HEK293T (cell line): ENCODE measurements around the gene ECSCR.

Source experiments
- CTCF ChIA-PET: fragments of 350-600 bp; formaldehyde crosslinking; extraction: SDS; loops from one replicate; lab custom pipeline; 2021; ENCODE audit warnings: antibody characterized with exemption, inconsistent platforms; lab: Yijun Ruan, JAX
- POLR2A ChIA-PET: fragments of 350-600 bp; formaldehyde crosslinking; extraction: SDS; loops from one replicate; lab custom pipeline; 2020; ENCODE audit warnings: antibody characterized with exemption, inconsistent platforms; lab: Yijun Ruan, JAX
- DNase-seq: peaks from one replicate; pipeline ENCODE4 v3.0.0; 2012; ENCODE audit warnings: mixed read lengths; ENCODE audit errors: extremely low spot score
- ARNT ChIP-seq: fragments of 450-650 bp; IDR thresholded peaks from 2 replicates; pipeline ENCODE4 v1.6.1; 2017; ENCODE audit warnings: mild to moderate bottlenecking
- BHLHE40 ChIP-seq: fragments of 450-650 bp; IDR thresholded peaks from 2 replicates; pipeline ENCODE4 v1.6.1; 2016; ENCODE audit warnings: mild to moderate bottlenecking, moderate library complexity, borderline replicate concordance
- CTBP1 ChIP-seq: fragments of 450-650 bp; IDR thresholded peaks from 2 replicates; pipeline ENCODE4 v1.6.1; 2016; ENCODE audit warnings: borderline replicate concordance
- ELF4 ChIP-seq: fragments of 450-650 bp; IDR thresholded peaks from 2 replicates; pipeline ENCODE4 v1.6.1; 2017; ENCODE audit warnings: antibody characterized with exemption
- FOXA1 ChIP-seq: fragments of 450-650 bp; IDR thresholded peaks from 2 replicates; pipeline ENCODE4 v1.6.1; 2016; ENCODE audit warnings: mild to moderate bottlenecking
- FOXK2 ChIP-seq: fragments of 450-650 bp; IDR thresholded peaks from 2 replicates; pipeline ENCODE4 v1.6.1; 2016; ENCODE audit warnings: mild to moderate bottlenecking
- FOXM1 ChIP-seq: fragments of 450-650 bp; IDR thresholded peaks from 2 replicates; pipeline ENCODE4 v1.6.1; 2017; ENCODE audit warnings: mild to moderate bottlenecking, borderline replicate concordance
- HDGF ChIP-seq: fragments of 450-650 bp; IDR thresholded peaks from 2 replicates; pipeline ENCODE4 v1.6.1; 2017; ENCODE audit warnings: antibody characterized with exemption, borderline replicate concordance
- L3MBTL2 ChIP-seq: fragments of 450-650 bp; conservative IDR thresholded peaks from 2 replicates; pipeline ENCODE4 v1.6.1; 2016; ENCODE audit warnings: mild to moderate bottlenecking
- LEF1 ChIP-seq: fragments of 450-650 bp; IDR thresholded peaks from 2 replicates; pipeline ENCODE4 v1.6.1; 2017; ENCODE audit warnings: mild to moderate bottlenecking, borderline replicate concordance
- NFRKB ChIP-seq: fragments of 450-650 bp; IDR thresholded peaks from 2 replicates; pipeline ENCODE4 v1.6.1; 2016; ENCODE audit warnings: mild to moderate bottlenecking, moderate library complexity
- PKNOX1 ChIP-seq: fragments of 450-650 bp; IDR thresholded peaks from 2 replicates; pipeline ENCODE4 v1.6.1; 2016
- SP1 ChIP-seq: fragments of 450-650 bp; IDR thresholded peaks from 2 replicates; pipeline ENCODE4 v1.6.1; 2017
- SUZ12 ChIP-seq: fragments of 450-650 bp; IDR thresholded peaks from 2 replicates; pipeline ENCODE4 v1.6.1; 2016; ENCODE audit warnings: mild to moderate bottlenecking
- TARDBP ChIP-seq: fragments of 450-650 bp; IDR thresholded peaks from 2 replicates; pipeline ENCODE4 v1.6.1; 2016
- ZNF384 ChIP-seq: fragments of 450-650 bp; IDR thresholded peaks from 2 replicates; pipeline ENCODE4 v1.6.1; 2016

Gene ECSCR

GRCh38 chr5:139403418-139403786, 59.1 kb downstream of the ECSCR start:
- POLR2A ChIA-PET = interaction anchor here (0.7 to 1.4 kb wide), 3 partner anchors 29 to 109 kb away, joined by 3 to 5 read pairs (median 4); no protein-coding TSS in a partner anchor
- TF ChIP-seq ARNT (no peak), PKNOX1 (no peak), FOXA1 (no peak), BHLHE40 (no peak), FOXK2 (no peak)
- CTCF ChIA-PET = interaction anchor here (0.7 to 1.0 kb wide), 2 partner anchors 39 to 136 kb away, joined by 3 read pairs; no protein-coding TSS in a partner anchor
- DNase-seq = no peak

- POLR2A ChIA-PET = interaction anchor here (0.7 to 1.3 kb wide), 4 partner anchors 15 to 130 kb away, joined by 3 to 4 read pairs (median 3); no protein-coding TSS in a partner anchor
Measured at GRCh38 chr5:139402561-139403158, 59.9 kb downstream of the ECSCR start.

GRCh38 chr5:139401546-139401945, 61.0 kb downstream of the ECSCR start:
- no peak for DNase-seq
- POLR2A ChIA-PET = interaction anchor here (0.9 to 1.3 kb wide), 2 partner anchors 14 to 59 kb away, joined by 3 read pairs; no protein-coding TSS in a partner anchor
- TF ChIP-seq HDGF (no peak), BHLHE40 (no peak), ARNT (no peak), SP1 (no peak), CTBP1 (no peak), ZNF384 (no peak), L3MBTL2 (no peak), NFRKB (no peak), LEF1 (no peak), FOXA1 (no peak), TARDBP (no peak), FOXM1 (no peak), PKNOX1 (no peak), ELF4 (no peak), FOXK2 (no peak), SUZ12 (no peak)
- CTCF ChIA-PET = interaction anchor here (0.7 to 1.5 kb wide), 7 partner anchors 11 to 129 kb away, joined by 3 to 7 read pairs (median 3); partner anchors contain the start of gene PAIP2

More at GRCh38 chr5:139402561-139403158, 59.9 kb downstream of the ECSCR start:
- DNase-seq = peak; percentile 72
- CTCF ChIA-PET = interaction anchor here (0.7 to 1.5 kb wide), 6 partner anchors 12 to 130 kb away, joined by 3 to 7 read pairs (median 4); partner anchors contain the start of gene PAIP2
- TF ChIP-seq PKNOX1 = no peak
- TF ChIP-seq ARNT = no peak
- TF ChIP-seq TARDBP = no peak
- TF ChIP-seq LEF1 = no peak
- TF ChIP-seq HDGF = no peak
- TF ChIP-seq CTBP1 = no peak
- TF ChIP-seq BHLHE40 = no peak
- TF ChIP-seq SUZ12 = no peak
- no peak for TF ChIP-seq FOXK2
- TF ChIP-seq SP1 = no peak
- TF ChIP-seq L3MBTL2 = no peak
- TF ChIP-seq FOXA1 = no peak
- TF ChIP-seq FOXM1 = no peak
- TF ChIP-seq ELF4 = no peak
- TF ChIP-seq ZNF384 = no peak
- TF ChIP-seq NFRKB = no peak

GRCh38 chr5:139399501-139400121, 62.9 kb downstream of the ECSCR start:
- TF ChIP-seq LEF1 (no peak), BHLHE40 (no peak), ARNT (no peak), FOXK2 (no peak), TARDBP (no peak), FOXM1 (no peak), NFRKB (no peak), ELF4 (no peak), ZNF384 (no peak), SUZ12 (no peak), SP1 (no peak), FOXA1 (no peak), L3MBTL2 (no peak)
- no peak for DNase-seq
- ChIA-PET CTCF (no interaction called here), POLR2A (no interaction called here)
